ENCODE results near the gene ZNF536.

Gene ZNF536

DNA sequence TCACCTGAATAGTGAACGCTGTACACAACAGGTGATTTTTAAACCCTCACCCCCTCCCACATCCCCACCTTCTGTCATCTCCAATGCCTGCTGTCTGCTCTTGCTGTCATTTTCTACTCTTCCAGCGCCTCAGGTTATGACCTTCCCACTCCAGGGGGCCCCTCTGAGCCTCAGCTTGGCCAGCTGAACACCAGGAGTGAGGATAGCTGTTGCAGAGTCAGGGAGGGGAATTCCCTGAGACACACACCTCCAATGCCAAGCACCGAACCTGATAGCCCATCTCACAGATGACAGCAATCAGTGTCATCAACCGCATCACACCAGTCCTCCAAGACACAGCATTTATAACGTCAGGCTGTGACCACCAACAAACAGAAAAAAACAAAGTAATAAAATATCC is 193.5 kb downstream of the ZNF536 start:
- TF ChIP-seq, protein P1, sequence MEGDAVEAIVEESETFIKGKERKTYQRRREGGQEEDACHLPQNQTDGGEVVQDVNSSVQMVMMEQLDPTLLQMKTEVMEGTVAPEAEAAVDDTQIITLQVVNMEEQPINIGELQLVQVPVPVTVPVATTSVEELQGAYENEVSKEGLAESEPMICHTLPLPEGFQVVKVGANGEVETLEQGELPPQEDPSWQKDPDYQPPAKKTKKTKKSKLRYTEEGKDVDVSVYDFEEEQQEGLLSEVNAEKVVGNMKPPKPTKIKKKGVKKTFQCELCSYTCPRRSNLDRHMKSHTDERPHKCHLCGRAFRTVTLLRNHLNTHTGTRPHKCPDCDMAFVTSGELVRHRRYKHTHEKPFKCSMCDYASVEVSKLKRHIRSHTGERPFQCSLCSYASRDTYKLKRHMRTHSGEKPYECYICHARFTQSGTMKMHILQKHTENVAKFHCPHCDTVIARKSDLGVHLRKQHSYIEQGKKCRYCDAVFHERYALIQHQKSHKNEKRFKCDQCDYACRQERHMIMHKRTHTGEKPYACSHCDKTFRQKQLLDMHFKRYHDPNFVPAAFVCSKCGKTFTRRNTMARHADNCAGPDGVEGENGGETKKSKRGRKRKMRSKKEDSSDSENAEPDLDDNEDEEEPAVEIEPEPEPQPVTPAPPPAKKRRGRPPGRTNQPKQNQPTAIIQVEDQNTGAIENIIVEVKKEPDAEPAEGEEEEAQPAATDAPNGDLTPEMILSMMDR (IDR thresholded peaks at IDR 0.05; ENCODE audit: insufficient read depth, low read depth, low read length, missing control alignments), result no peak
- DNase-seq (ENCODE audit: low read depth), result no peak
- H3K4me3 ChIP-seq (ENCODE audit: low read depth, low read length), result no peak overlapping the region

DNA sequence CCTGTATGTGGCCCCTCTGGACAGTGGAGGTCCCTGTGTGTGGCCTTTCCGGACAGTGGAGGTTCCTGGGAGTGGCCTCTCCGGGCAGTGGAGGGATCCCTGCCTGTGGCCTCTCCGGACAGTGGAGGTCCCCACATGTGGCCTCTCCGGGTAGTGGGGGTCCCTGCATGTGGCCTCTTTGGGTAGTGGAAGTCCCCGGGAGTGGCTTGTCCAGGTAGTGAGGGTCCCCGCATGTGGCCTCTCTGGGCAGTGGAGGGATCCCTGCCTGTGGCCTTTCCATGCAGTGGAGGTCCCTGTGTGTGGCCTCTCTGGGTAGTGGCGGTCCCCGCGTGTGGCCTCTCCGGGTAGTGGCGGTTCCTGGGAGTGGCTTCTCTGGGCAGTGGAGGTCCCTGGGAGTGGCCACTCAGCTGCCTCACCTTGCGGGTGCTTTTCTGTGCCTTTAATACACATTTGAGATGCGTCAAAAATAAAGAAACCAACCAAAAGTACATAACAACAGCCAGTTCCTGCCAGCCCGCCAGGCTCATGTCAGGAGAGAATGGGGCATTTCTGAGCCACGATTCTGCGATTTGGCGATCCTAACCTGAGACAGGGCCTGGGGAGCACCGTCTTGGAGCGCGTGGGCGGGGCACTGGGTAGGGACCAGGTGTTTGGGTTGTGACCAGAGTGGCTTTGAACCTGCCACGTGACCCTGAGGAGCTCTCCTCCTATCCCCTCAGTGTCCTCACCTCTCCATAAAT is 194.7 kb downstream of the ZNF536 start:
- DNase-seq (ENCODE audit: low read depth), result no peak
- no peak overlapping the region for H3K4me3 ChIP-seq (ENCODE audit: low read depth, low read length)
- TF ChIP-seq, protein P1 (IDR thresholded peaks at IDR 0.05; ENCODE audit: insufficient read depth, low read depth, low read length, missing control alignments), result no peak

DNA sequence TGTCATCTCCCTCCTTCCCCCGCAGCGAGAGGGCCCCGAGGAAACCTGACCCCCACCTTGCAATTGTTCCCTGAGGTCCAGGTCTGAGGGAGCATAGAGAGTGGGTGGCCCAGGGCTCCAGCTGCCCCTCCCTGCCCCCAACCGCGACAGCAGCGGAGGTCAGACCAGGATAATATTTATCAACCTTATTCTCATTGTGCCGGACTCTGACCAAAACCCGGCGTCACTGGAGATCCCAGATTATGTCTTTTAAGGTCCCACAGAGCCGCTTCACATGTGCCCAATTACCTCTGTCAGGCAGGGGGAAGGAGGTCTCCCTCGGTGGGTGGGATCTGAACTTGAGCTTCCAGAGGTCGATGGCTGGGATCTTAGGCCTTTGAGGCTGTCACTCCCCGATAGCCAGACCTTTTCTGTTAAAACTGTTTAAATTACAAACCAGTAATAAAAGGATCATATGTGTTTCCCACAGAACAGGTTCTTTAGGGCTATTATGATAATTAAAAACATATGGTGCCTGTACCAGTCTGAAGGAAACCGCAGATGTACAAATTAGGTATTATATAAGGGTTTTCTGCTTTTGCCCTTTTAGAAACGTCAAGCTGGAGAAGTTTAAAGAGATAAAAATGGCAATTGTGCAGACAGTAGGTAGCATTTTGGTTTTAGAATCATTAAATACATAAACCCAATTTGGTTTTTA is 195.5 kb downstream of the ZNF536 start:
- TF ChIP-seq, protein P1 (IDR thresholded peaks at IDR 0.05; ENCODE audit: insufficient read depth, low read depth, low read length, missing control alignments), result no peak
- DNase-seq (ENCODE audit: low read depth), result no peak
- H3K4me3 ChIP-seq (ENCODE audit: low read depth, low read length), result no peak overlapping the region

DNA sequence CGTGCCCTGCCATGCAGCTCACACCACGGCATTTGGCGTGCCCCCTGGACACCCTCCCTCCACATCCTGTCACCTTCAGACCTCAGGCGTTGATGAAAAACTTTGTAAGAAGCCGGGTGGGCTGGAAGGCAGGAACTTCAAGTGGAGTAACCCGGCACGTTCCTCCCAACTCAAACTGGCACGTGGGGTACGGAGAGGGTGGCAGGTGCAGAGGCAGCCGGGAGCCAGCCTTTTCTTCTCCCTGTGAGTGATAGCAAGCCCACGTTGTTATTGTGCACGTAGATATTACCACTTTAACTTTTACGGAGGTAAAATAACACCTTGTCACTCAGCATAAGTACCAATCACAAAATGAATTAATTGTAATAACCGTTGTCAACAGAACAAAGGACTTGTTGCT is 198.0 kb downstream of the ZNF536 start:
- no peak overlapping the region for H3K4me3 ChIP-seq (ENCODE audit: low read depth, low read length)
- TF ChIP-seq, protein P1 (IDR thresholded peaks at IDR 0.05; ENCODE audit: insufficient read depth, low read depth, low read length, missing control alignments), result no peak
- DNase-seq (ENCODE audit: low read depth), result no peak

DNA sequence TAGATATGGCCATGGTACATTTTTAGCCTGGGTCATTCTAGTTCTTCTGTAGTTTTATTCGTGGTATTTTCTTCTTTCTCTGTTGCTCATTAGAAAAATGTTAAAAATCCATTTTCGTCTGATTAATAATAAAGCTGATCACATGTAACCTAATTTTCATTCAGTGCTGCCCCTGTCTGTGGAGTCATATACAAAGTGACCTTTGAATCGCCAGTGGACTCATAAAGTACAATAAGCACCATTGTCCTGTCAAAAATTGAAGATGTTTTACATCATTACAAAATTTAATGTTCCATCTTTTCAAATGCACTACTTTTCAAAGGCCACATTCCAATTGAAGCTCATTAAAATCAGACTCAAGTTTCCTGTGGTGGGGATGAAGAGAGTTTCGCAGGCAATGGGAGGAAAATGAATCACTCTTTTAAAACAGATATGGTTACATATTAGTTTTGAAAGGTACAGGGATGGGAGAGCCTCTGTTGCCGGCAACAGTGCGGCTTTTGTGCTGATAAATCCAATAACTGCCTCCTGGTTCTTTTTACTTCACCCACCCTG is 205.4 kb downstream of the ZNF536 start:
- TF ChIP-seq, protein P1 (IDR thresholded peaks at IDR 0.05; ENCODE audit: insufficient read depth, low read depth, low read length, missing control alignments), result no peak
- DNase-seq (ENCODE audit: low read depth), result no peak
- H3K4me3 ChIP-seq (ENCODE audit: low read depth, low read length), result no peak overlapping the region

DNA sequence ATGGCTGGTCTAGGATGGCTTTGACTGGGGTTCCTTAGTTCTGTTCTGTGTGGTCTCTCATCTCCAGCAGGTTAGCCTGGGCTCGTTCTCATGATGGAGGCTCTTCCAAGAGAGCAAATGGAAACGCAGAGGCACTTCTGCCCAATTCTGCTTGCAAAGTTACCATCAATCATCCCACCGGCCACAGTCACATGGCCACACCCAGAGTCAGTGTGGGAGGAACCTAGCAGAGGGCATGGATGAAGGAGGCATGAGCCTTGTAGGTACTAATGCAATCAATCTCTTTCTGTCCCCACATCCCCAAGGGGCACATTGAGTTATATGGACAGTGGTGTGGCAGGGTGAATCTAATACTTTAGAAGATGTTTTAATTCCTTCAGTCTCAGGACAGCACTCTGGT is 207.2 kb downstream of the ZNF536 start:
- H3K4me3 ChIP-seq (ENCODE audit: low read depth, low read length), result no peak overlapping the region
- TF ChIP-seq, protein P1 (IDR thresholded peaks at IDR 0.05; ENCODE audit: insufficient read depth, low read depth, low read length, missing control alignments), result no peak
- DNase-seq (ENCODE audit: low read depth), result no peak
